Muscle of leg (tissue), 11 donors: Measurements from ENCODE around the gene CBFA2T2. TPM values are rescaled to one million over a fixed set of nuclear protein-coding genes. Genes with fewer than 3 reads are reported as not detected.
"Not testable (repeated sequence)": the region's sequence is repeated elsewhere in the genome, so short reads cannot be mapped to it uniquely, and the experiment has no call there.

Source experiments
- DNase-seq: peaks from one replicate; pipeline ENCODE4 v3.0.0; 2013
- H3K27ac ChIP-seq: one replicate; pipeline ENCODE4 v1.5.1; 2013; ENCODE audit warnings: mild to moderate bottlenecking, low read length, control low read depth
- H3K27me3 ChIP-seq: one replicate; pipeline ENCODE4 v1.6.1; 2013; ENCODE audit warnings: low read length; ENCODE audit not compliant: control insufficient read depth, insufficient read depth
- H3K36me3 ChIP-seq: one replicate; pipeline ENCODE4 v1.6.1; 2013; ENCODE audit warnings: low read length; ENCODE audit not compliant: control insufficient read depth, insufficient read depth
- H3K4me1 ChIP-seq: one replicate; pipeline ENCODE4 v1.6.1; 2013; ENCODE audit warnings: low read length; ENCODE audit not compliant: control insufficient read depth, insufficient read depth
- H3K4me3 ChIP-seq: one replicate; pipeline ENCODE4 v1.5.1; 2013; ENCODE audit warnings: low read length, control low read depth
- H3K9me3 ChIP-seq: replicated peaks from 2 replicates; pipeline ENCODE4 v1.6.1; 2013; ENCODE audit warnings: low read depth, low read length; ENCODE audit not compliant: control insufficient read depth
- WGBS: methylation state at CpG from one replicate; pipeline ENCODE4 v1.1.5; 2013; ENCODE audit warnings: missing lambda C conversion rate; ENCODE audit not compliant: insufficient coverage; 5-methylcytosine and 5-hydroxymethylcytosine counted together
- polyA plus RNA-seq, 8 donors: library from polyadenylated mRNA; unstranded; fragments of 120-200 nt; gene quantifications; one replicate each; pipeline versions ENCODE4 v1.2.1 to v1.2.3, GENCODE V29; 2013; ENCODE audit warnings: inconsistent platforms in 1 of 8, low replicate concordance in 1 of 8; ENCODE audit not compliant: insufficient read length in 8 of 8, insufficient read depth in 1 of 8
- total RNA-seq: library from RNA; stranded (reverse); fragments of 120-200 nt; gene quantifications from one replicate; pipeline ENCODE4 v1.2.4, GENCODE V29; 2013

The CBFA2T2 gene
- total and polyA plus RNA-seq, 9 donors = 8.5 to 17.8 (median 12.8) TPM

DNA sequence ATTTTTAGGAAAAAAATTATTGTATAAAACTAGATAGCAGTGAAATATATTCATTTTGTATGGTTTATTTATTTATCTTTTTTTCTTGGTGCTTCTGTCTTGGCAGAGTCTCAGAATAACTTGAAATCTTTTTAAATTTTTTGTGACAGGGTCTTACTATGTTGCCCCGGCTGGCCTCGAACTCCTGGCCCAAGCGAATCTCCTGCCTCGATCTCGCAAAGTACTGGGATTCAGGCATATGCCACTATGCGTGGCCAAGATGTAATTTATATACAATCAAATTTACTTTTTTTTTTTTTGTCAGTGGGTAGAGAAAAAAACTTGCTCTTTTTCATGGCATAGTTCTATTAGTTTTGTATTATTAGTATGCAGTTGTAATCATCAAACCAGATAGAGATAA, 13.7 kb downstream of the CBFA2T2 start:
- Histone ChIP-seq H3K9me3 (no peaks in the 10 kb centered on the region), H3K27me3 (no peaks in the 10 kb centered on the region), H3K36me3 (no peaks in the 10 kb centered on the region), H3K4me1 (no peaks in the 10 kb centered on the region), H3K27ac (no peak overlapping the region), H3K4me3 (no peak overlapping the region)
- WGBS = 100% methylated on average over 2 of the region's 6 CpGs
- DNase-seq = no peak

DNA sequence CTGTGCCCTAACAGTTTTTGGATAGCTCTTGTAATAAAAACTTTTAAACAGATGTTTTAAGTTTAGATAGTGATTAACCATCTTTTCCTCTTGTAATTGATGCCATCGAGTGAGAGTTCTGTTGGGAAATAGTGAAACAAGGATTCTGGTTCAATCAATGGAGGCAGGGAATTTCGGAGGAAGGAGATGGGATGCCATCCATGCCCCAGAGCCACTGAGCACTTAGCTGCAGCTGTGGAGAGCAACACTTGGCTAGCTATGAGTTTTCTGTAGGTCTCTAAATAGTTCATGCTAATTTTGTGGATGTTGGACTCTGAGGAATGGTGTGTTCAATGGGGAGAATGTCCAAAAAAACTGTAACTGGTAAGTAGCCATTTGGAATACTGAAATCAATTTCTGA, 16.7 kb downstream of the CBFA2T2 start:
- no peaks in the 10 kb centered on the region for H3K4me1 ChIP-seq
- no peaks in the 10 kb centered on the region for H3K36me3 ChIP-seq
- H3K27ac ChIP-seq = no peak overlapping the region
- 90% methylated on average over 1 of the region's 2 CpGs for WGBS
- DNase-seq = no peak
- no peaks in the 10 kb centered on the region for H3K27me3 ChIP-seq
- H3K9me3 ChIP-seq = no peaks in the 10 kb centered on the region
- H3K4me3 ChIP-seq = no peak overlapping the region

DNA sequence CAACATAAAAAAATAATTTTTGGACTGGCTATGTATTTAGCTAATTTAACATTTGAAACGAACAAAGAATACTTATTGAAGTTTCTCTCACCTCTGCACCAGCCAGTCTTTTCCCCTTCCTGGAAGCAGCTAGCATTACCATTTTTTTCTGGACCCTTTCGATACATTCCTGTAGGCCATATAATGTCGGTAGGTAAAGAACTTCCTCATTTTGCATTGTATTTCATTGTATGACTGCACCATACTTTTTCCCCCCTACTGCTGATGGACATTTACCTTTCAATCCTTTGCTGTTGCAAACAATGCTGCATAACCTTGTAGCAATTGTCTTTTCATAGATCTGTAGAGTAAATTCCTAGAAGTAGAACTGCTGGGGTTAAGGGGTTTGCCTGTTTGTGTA, 17.6 kb downstream of the CBFA2T2 start:
- WGBS = no CpG with 5 or more reads among the region's 3 CpGs
- Histone ChIP-seq H3K4me1 (no peaks in the 10 kb centered on the region), H3K27me3 (no peaks in the 10 kb centered on the region), H3K4me3 (no peak overlapping the region), H3K36me3 (no peaks in the 10 kb centered on the region), H3K9me3 (no peaks in the 10 kb centered on the region), H3K27ac (no peak overlapping the region)
- no peak for DNase-seq

DNA sequence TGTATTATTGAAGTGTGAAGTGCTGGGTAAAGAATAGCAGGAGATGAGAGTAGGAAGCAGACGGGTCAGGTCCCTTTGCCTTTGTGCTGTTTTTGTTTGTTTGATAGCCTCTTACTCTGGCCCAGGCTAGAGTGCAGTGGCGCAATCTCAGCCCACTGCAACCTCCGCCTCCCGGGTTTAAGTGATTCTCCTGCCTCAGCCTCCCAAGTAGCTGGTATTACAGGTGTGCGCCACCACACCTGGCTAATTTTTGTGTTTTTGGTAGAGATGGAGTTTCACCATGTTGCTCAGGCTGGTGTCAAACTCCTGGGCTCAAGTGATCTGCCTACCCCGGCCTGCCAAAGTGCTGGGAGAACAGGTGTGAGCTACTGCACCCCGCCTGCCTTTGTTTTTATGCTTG, 18.1 kb downstream of the CBFA2T2 start:
- H3K9me3 ChIP-seq, H3K36me3 ChIP-seq, H3K4me1 ChIP-seq, H3K27ac ChIP-seq, DNase-seq, H3K4me3 ChIP-seq, H3K27me3 ChIP-seq: not testable (repeated sequence)
- WGBS = 92% methylated on average over 4 of the region's 7 CpGs

DNA sequence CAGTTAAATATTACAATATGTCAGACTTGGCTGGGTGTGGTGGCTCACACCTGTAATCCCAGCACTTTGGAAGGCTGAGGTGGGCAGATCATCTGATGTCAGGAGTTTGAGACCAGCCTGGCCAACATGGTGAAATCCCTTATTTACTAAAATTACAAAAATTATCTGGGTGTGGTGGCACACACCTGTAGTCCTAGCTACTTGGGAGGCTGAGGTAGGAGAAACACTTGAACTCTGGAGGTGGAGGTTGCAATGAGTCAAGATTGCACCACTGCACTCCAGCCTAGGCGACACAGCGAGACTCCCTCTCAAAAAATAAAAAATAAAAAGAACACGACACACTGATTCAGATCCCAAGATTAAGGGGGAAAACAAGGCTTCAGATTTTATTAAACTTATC, 19.2 kb downstream of the CBFA2T2 start:
- H3K4me3 ChIP-seq, H3K27me3 ChIP-seq, DNase-seq, H3K9me3 ChIP-seq, H3K4me1 ChIP-seq, H3K27ac ChIP-seq, H3K36me3 ChIP-seq: not testable (repeated sequence)
- WGBS = no CpG with 5 or more reads among the region's 3 CpGs

DNA sequence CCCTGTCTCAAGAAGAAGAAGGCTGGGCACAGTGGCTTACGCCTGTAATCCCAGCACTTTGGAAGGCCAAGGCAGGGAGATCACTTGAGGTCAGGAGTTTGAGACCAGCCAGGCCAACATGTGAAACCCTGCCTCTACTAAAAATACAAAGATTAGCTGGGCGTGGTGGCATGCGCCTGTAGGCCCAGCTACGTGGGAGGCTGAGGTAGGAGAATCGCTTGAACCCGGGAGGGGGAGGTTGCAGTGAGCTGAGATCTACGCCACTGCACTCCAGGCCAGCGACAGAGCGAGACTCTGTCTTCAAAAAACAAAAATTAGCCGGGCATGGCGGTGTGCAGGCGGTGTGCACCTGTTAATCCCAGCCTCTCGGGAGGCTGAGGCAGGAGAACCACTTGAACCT, 22.0 kb downstream of the CBFA2T2 start:
- H3K36me3 ChIP-seq, H3K4me3 ChIP-seq, H3K27ac ChIP-seq, DNase-seq, H3K27me3 ChIP-seq, H3K4me1 ChIP-seq, H3K9me3 ChIP-seq: not testable (repeated sequence)
- 100% methylated on average over 12 of the region's 13 CpGs for WGBS

DNA sequence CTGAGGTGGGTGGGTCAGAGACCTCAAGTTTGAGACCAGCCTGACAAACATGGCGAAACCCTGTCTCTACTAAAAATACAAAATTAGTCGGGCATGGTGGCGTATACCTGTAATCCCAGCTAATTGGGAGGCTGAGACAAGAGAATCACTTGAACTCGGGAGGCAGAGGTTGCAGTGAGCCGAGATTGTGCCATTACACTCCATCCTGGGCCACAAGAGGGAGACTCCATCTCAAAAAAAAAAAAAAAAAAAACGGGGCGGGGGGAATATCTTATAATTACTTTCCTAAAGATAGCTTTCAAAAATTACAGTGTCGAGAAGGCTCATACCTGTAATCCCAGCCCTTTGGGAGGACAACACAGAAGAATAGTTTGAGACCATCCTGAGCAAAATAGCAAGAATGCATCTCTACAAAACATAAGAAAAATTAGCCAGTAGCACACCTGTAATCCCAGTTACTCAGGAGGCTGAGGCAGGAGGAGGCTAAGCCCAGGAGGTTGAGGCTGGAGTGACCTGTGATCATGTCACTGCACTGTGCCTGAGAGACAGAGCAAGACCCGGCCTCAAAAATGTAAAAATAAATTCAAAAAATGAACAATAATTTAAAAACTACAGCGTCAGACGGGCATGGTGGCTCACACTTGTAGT, 25.8 kb downstream of the CBFA2T2 start:
- no peak overlapping the region for H3K27ac ChIP-seq
- no peak for DNase-seq
- 80% methylated on average over 2 of the region's 11 CpGs for WGBS

DNA sequence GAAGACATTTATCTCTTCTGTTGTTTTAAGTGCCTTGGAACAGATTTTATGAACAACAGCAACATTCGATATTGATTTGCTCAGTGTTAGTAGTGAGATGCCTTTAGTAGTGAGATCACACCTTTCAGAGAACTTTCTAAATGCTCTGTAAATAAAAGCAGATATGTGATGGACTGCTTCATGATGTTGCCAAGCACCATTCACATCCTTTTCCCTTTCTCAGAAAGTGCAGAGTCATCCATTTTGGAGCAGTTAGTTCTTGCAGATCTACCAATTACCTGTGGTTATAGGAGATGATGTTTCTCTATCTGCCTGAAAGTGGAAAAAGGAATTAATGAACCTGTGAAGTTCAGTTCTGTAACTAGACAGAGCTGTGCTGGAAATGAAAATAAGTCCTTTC, 27.0 kb downstream of the CBFA2T2 start:
- Histone ChIP-seq H3K9me3 (no peaks in the 10 kb centered on the region), H3K4me1 (no peaks in the 10 kb centered on the region), H3K27me3 (no peaks in the 10 kb centered on the region), H3K36me3 (no peaks in the 10 kb centered on the region), H3K4me3 (no peak overlapping the region), H3K27ac (no peak overlapping the region)
- no CpG with 5 or more reads among the region's 1 CpG for WGBS
- DNase-seq = no peak

More for the DNA sequence above, 25.8 kb downstream of the CBFA2T2 start:
- no peaks in the 10 kb centered on the region for H3K36me3 ChIP-seq
- no peaks in the 10 kb centered on the region for H3K27me3 ChIP-seq
- no peaks in the 10 kb centered on the region for H3K9me3 ChIP-seq
- H3K4me3 ChIP-seq = no peak overlapping the region
- no peaks in the 10 kb centered on the region for H3K4me1 ChIP-seq

DNA sequence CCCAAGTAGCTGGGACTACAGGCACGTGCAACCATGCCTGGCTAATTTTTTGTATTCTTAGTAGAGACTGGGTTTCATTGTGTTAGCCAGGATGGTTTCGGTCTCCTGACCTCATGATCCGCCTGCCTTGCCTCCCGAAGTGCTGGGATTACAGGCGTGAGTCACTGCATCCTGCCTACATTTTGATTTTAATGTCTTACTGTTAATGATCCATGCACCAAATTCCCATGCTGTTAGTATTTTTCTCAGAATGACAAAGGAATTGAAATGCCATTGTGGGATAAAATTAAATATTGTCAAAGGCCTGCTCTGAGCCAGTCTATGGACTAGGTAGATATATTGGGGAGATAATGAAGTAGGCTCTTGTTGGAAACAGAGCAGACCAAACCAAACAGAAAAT, 28.2 kb downstream of the CBFA2T2 start:
- Histone ChIP-seq H3K36me3 (no peaks in the 10 kb centered on the region), H3K9me3 (no peaks in the 10 kb centered on the region), H3K4me3 (no peak overlapping the region), H3K4me1 (no peaks in the 10 kb centered on the region), H3K27ac (no peak overlapping the region), H3K27me3 (no peaks in the 10 kb centered on the region)
- WGBS = 67% methylated on average over 1 of the region's 5 CpGs
- DNase-seq = no peak

DNA sequence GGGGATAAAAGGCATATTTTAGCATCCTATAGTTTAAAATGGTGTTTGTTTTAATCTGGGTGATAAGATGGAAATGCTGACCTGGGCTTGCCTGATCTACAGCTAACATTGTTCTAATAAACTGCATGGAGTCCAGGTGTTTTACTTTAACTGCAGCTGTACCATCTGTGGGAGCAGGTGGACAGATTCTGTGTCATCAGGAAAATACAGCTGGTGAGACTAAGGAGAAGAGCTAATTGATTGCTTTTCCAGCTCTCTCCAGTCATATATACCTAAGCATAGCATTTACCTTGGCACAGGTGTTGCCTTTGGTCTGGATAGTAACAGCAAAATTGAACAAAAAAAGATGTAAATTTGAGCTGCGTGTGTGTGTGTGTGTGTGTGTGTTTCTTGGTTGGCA, 31.6 kb downstream of the CBFA2T2 start:
- Histone ChIP-seq H3K27ac (no peak overlapping the region), H3K4me1 (no peaks in the 10 kb centered on the region), H3K27me3 (no peaks in the 10 kb centered on the region), H3K9me3 (no peaks in the 10 kb centered on the region), H3K4me3 (no peak overlapping the region), H3K36me3 (peaks cover 7% of the 10 kb centered on the region)
- DNase-seq = no peak
- WGBS = no CpG with 5 or more reads among the region's 1 CpG

DNA sequence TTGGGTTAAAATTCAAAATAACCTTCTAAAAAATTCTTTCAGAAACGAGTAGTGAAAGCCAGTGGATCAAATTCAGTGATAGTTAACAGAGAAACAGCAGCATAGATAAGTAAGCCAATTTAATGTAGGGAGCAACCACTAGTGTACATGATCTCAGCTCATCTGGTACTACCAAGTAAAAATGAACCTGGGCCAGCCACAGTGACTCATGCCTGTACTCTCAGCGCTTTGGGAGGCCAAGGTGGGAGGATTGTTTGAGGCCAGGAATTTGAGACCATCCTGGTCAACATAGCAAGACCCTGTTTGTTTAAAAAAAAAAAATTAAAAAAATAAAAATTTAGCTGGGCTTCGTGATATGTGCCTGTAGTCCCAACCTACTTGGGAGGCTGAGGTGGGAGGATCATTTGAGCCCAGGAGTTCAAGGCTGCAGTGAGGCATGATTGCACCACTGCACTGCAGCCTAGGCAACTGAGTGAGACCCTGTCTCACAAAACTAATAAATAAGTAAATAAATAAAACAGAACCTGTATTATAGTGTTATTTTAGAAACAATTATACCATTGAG, 32.4 kb downstream of the CBFA2T2 start:
- no peak overlapping the region for H3K4me3 ChIP-seq
- no peak overlapping the region for H3K27ac ChIP-seq
- H3K27me3 ChIP-seq = no peaks in the 10 kb centered on the region
- WGBS = no CpG with 5 or more reads among the region's 3 CpGs
- no peaks in the 10 kb centered on the region for H3K4me1 ChIP-seq
- H3K9me3 ChIP-seq = no peaks in the 10 kb centered on the region
- no peak for DNase-seq
- H3K36me3 ChIP-seq = peaks cover 7% of the 10 kb centered on the region
